ENCODE results near the gene ARMH1.

- no peak for TF ChIP-seq CTCF (IDR thresholded peaks at IDR 0.05; ENCODE audit: low read length)
- TF ChIP-seq EZH2 (optimal IDR thresholded peaks at IDR 0.05; ENCODE audit: low read depth, low read length) = no peak
- TF ChIP-seq EZH2phosphoT487 (IDR thresholded peaks at IDR 0.05; ENCODE audit: low read length) = no peak
Measured at GRCh38 chr1:44723064-44723463, 48.5 kb downstream of the ARMH1 start.
